ENCODE data around the gene LUC7L3.

GRCh38 chr17:50682441-50682840, 37.0 kb upstream of the LUC7L3 start:
- TF ChIP-seq POLR2AphosphoS5 (IDR thresholded peaks at IDR 0.05; ENCODE audit: low read depth, low read length) (no peak), POLR2A (IDR thresholded peaks at IDR 0.05; ENCODE audit: low read depth, low read length) (no peak)

All from GM12892 (cell line).